GM19238 (cell line): ENCODE results near the gene NEK10.
"Not testable (repeated sequence)": the region's sequence is repeated elsewhere in the genome, so short reads cannot be mapped to it uniquely, and the experiment has no call there.

Experiments
- DNase-seq: peaks from one replicate; pipeline ENCODE4 v3.0.0; 2011; ENCODE audit warnings: low spot score; ENCODE audit not compliant: insufficient read length

NEK10 gene

GRCh38 chr3:27368831-27369607 lies at the start of gene NEK10:
Gene NEK10, minus strand, starts transcription at chr3:27369383. Its CDS starts 16,501 bp downstream, at chr3:27352882.
- DNase-seq: peak; percentile 94

GRCh38 chr3:27415202-27415601 lies 46.0 kb upstream of the NEK10 start:
- DNase-seq: no peak

- no peak for DNase-seq
Measured at GRCh38 chr3:27392950-27393679, 23.9 kb upstream of the NEK10 start.

- not testable (repeated sequence) for DNase-seq
Measured at GRCh38 chr3:27392414-27392813, 23.2 kb upstream of the NEK10 start.

- DNase-seq: no peak
Measured at GRCh38 chr3:27391796-27392195, 22.6 kb upstream of the NEK10 start.

- DNase-seq: no peak
Measured at GRCh38 chr3:27387625-27388024, 18.4 kb upstream of the NEK10 start.

- DNase-seq: no peak
Measured at GRCh38 chr3:27385504-27385903, 16.3 kb upstream of the NEK10 start.

- no peak for DNase-seq
Measured at GRCh38 chr3:27384191-27384590, 15.0 kb upstream of the NEK10 start.

GRCh38 chr3:27380433-27381357 lies 11.5 kb upstream of the NEK10 start:
- no peak for DNase-seq

- DNase-seq: no peak
Measured at GRCh38 chr3:27378331-27378730, 9.1 kb upstream of the NEK10 start.

GRCh38 chr3:27376109-27376772 lies 7.1 kb upstream of the NEK10 start:
- DNase-seq: no peak

GRCh38 chr3:27366062-27366591 lies 3.1 kb downstream of the NEK10 start:
- no peak for DNase-seq

GRCh38 chr3:27360113-27361078 lies 8.8 kb downstream of the NEK10 start:
- no peak for DNase-seq

- DNase-seq: no peak
Measured at GRCh38 chr3:27358372-27358771, 10.8 kb downstream of the NEK10 start.

- DNase-seq: no peak
Measured at GRCh38 chr3:27357665-27358258, 11.4 kb downstream of the NEK10 start.

- DNase-seq: no peak
Measured at GRCh38 chr3:27356976-27357375, 12.2 kb downstream of the NEK10 start.

- DNase-seq: no peak
Measured at GRCh38 chr3:27354588-27355203, 14.5 kb downstream of the NEK10 start.

- no peak for DNase-seq
Measured at GRCh38 chr3:27354161-27354560, 15.0 kb downstream of the NEK10 start.

- no peak for DNase-seq
Measured at GRCh38 chr3:27353221-27353620, 16.0 kb downstream of the NEK10 start.
